UCSD-AML1 (cell line): ENCODE measurements around the gene CALML3.

Source experiments
- DNase-seq: peaks from one replicate; lab custom pipeline; 2025; ENCODE audit not compliant: unreplicated experiment; lab: John Stamatoyannopoulos, UW

CALML3 gene

GRCh38 chr10:5490698-5491464 lies 33.9 kb upstream of the CALML3 start:
- DNase-seq: no peak

- DNase-seq: no peak
Observed at GRCh38 chr10:5491477-5491876, 33.3 kb upstream of the CALML3 start.

DNA sequence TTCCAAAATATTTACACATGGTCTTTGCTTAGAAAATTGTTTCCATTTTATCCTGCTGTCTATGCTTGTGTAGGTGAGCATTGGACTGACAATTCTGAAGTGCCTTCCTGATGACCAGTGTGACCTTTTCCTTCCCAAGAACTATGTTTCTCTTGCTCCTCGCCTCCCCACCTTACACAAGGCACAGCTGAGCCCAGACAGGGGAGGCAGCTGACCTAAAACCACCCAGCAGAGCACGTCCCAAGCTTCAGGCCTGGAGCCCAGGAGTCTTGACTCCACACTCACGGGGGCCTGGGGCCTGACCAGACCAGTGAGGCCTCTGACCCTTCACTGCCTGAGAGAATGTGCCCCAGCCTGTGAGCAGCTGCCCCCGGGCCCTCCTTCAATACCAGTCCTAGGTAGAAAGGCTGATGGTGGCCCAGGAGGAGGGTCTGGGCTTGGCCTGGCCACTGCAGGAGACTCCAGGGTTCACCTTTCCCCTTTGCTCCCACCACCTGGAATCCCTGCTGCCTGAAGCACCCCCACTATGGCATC lies 32.4 kb upstream of the CALML3 start:
- DNase-seq: no peak

DNA sequence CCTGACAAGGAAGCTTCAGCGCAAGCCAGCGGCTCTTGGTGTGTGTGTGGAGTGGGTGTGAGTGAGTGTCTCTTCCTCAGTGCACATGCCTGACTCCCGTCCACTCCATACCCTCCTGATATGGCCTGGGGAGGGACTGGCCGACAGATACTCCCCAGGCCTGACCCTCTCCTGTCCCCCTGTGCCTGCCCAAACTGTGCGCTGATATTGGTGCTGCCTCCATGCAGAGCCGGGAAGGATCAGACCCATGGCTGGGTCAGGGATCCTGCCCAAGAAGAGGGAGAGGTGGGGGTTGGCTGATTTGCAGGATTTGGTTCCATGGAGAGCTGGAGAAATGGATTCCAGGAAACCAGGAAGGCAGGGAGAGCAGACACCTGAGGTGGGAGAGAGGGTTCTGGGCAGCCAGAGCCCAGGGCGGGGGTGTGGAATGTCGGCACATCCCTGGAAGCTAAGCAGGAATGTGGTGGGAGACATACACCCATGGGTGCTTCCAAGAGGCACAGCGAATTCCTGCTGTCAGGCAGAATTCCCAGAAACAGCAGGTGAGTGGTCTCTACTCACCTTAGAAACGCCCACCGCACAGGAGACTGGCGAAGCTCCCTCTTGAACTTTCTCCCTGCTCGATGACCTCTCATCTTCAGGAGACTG lies 31.7 kb upstream of the CALML3 start:
- no peak for DNase-seq

DNA sequence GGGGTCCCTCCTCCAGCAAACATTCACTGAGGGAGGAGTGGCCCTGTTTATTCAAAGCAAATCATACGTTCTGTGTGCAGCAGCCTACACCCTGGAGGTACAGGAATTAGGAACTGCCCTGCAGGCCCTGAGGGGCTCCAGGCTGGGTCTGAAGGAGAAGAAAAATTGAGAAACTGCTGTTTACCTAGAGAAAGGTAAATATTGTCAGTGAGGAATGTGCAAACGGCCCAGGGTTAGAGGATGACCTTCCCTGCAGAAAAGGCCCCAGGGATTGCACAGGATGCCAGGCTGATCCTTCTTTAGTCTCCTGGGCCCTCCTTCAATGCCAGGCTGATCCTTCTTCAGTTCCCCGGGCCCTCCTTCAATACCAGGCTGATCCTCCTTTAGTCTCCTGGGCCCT lies 31.1 kb upstream of the CALML3 start:
- no peak for DNase-seq

DNA sequence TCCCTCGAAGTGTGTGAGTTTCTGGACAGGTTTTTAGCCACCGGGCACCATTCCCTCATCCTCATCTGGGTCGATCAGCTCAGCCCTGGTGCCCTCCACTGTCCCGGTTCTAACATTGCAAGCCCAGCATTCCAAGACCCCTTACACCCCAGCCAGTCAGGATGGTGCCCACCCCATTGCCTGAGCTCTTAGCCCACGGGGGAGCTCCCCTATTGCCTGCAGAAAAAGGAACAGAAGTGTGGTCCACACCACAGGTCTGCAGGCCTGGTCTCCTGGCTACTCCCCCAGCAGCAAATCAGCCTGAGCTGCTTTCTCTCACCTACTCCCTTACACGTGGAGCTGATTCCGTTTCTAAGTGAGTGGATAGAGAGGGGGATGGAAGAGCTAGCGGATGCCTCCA lies 30.1 kb upstream of the CALML3 start:
- no peak for DNase-seq

- DNase-seq: no peak
Observed at GRCh38 chr10:5496261-5497250, 28.2 kb upstream of the CALML3 start.

DNA sequence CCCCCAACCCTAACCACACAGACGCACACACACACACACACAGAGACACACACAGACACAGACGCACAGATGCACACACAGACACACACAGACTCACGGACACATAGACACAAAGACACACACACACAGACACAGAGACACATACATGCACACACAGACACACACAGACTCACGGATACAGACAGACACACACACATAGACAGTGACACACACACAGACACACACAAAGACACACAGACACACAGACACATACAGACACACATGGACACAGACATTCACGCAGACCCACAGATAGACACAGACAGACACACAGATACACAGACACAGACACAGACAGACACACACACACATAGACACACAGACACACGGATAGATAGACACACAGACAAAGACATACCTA lies 27.5 kb upstream of the CALML3 start:
- no peak for DNase-seq

GRCh38 chr10:5497948-5498730 lies 26.6 kb upstream of the CALML3 start:
- no peak for DNase-seq

DNA sequence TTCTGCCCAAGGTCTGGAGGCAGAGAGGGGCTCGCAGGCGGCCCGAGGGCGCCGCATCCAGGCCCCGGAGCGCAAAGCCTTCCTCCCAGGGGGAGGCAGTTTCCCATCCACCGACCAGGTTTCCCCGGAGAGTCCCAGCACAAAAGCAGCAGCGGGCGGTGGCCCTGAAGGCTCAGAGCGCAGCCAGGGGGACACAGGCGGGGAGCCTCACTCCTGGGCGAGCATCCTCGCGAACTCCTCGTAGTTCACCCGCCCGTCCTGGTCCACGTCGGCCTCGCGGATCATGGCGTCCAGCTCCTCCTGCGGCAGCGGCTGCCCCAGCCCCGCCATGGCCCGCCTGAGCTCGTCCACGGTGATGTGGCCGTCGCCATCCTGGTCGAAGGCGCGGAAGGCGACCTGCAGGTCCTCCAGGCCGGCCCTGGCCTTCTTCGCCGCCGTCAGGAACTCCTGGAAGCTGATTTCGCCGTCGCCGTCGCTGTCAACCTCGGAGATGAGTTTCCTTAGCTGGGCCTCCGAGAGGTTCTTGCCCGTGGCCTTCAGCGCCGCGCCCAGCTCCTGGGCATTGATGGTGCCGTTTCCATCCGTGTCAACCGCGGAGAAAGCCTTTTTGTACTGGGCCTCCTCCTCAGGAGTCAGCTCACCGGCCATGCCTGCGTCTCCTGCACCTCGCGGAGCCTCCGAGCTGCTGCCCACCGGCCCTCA lies 25.8 kb upstream of the CALML3 start:
- no peak for DNase-seq

GRCh38 chr10:5499493-5500140 lies 25.1 kb upstream of the CALML3 start, which contains the start of gene CALML5:
Gene CALML5 (minus strand): TSS chr10:5499570. CDS start chr10:5499438, 132 bp downstream.
- no peak for DNase-seq

DNA sequence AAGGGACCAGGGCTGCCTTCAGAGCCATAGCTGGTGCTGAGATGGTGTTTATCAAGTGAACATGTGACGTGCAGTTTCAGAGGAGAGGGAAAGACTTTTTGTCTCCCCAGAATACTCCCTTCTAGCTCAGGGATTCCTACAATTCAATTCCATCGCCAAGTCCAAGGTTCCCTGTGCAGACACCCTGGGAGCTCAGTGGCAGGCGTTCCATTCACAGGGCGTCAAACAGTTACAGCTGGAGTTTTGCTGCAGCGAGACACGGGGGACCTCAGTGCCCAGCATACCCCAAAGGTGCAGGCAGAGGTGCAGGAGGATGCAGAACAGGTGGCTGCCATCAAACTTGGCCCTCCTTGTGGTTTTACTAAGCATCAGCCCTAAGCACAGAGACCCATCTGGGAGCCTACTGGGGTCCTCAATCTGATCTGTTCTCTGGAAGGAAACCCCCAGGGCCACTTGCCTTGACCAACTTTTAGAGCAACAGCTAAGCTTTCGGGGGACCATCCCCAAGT lies 24.5 kb upstream of the CALML3 start:
- DNase-seq: no peak

DNA sequence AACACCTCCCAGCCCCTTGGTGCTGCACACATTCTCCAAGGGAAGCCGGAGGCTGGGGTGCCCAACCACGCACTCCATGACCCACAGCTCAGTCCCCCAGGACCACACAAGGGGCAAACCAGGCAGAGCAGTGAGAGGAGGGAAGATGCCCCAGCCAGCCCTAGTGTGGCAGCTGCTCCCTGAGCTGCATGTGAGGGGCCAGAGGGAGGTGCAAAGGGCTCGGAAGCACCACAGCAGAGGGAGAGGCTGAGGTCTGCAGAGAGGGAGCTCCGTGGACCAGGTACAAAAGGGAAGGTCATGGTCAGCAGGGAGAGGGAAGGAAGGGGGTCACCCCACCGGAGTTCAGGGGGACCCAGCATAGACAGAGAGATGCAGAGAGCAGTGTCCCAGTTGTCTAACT lies 23.9 kb upstream of the CALML3 start:
- DNase-seq: no peak

- no peak for DNase-seq
Observed at GRCh38 chr10:5502061-5502521, 22.7 kb upstream of the CALML3 start.

DNA sequence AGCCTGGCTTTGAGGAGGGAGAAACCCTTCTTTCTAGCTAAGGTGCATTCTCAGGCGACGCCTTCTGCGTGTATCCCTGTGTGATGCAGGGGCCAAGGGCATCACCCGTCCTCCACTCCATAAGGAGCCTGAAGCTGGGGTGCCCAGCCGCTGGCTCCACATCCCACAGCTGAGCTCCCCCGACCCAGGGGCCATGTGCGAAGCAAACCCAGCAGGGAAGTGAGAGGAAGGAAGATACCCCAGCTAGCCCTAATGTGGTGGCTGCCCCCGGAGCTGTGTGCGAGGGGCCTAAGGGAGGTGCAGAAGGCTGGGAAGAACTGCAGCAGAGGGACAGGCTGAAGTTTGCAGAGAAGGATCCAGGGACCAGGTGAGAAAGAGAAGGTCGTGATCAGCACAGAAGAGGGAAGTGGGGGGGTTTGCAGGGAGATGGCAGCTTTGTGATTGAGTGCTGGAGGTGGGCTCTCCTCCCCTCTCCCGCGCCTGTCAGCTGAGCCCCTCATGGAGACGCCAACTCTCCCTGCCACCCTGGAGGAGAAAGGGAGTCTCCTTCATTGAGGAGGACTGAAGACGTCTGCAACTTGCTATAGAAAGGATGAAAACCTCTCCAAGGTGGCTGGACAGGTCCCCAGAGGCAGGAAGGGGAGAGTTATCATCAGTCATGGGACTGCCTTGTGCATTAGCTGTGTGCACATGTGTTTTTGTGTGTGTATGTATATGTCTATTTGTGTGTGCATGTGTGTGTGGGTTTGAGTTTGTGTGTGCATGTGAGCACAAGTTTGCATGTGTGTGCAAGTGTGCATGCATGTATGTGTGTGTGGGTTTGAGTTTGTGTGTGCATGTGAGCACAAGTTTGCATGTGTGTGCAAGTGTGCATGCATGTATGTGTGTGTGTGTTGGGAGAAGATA lies 21.9 kb upstream of the CALML3 start:
- no peak for DNase-seq

- no peak for DNase-seq
Observed at GRCh38 chr10:5503477-5503835, 21.3 kb upstream of the CALML3 start.

GRCh38 chr10:5504146-5505072 lies 20.4 kb upstream of the CALML3 start:
- no peak for DNase-seq
